ENCODE results near the gene ECE1.
"Not testable (repeated sequence)": the region's sequence is repeated elsewhere in the genome, so short reads cannot be mapped to it uniquely, and the experiment has no call there.

Gene ECE1

GRCh38 chr1:21236178-21236577 lies 54.1 kb downstream of the ECE1 start:
- Histone ChIP-seq H3K27ac (no peak overlapping the region), H3K36me3 (replicated peaks) (peaks cover 58% of the 10 kb centered on the region), H3K27me3 (replicated peaks) (no peaks in the 10 kb centered on the region), H3K4me3 (ENCODE audit: low read depth, low read length) (no peak overlapping the region)
- DNase-seq: no peak
- in situ Hi-C loops (cut with HindIII; ENCODE audit: low pct_ligation_motif_present, low sequenced_read_pairs): no loop called here
- no peak for TF ChIP-seq CTCF (IDR thresholded peaks at IDR 0.05; ENCODE audit: low read depth, low read length, missing control alignments)

DNA sequence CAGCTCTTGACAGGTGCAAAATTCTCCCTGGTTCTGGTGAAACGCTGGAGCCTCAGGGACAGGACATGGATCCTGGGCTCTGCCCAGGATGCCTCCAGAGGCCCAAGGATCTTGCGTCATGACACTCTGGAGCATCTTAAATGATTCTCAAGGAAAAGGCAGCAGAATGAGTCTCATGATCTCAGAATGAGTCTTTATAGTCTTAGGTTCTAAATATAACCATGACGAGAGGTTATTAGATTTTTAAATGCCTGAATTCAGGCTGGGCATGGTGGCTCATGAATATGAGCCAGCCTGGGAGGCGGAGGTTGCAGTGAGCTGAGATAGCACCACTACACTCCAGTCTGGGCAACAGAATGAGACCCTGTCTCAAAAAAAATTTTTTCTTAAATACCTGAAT lies 55.5 kb downstream of the ECE1 start:
- in situ Hi-C loops (cut with HindIII; ENCODE audit: low pct_ligation_motif_present, low sequenced_read_pairs): no loop called here
- no peak for TF ChIP-seq CTCF (IDR thresholded peaks at IDR 0.05; ENCODE audit: low read depth, low read length, missing control alignments)
- no peak for DNase-seq
- H3K36me3 ChIP-seq (replicated peaks): peaks cover 59% of the 10 kb centered on the region
- no peak overlapping the region for H3K4me3 ChIP-seq (ENCODE audit: low read depth, low read length)
- H3K27ac ChIP-seq: no peak overlapping the region
- no peaks in the 10 kb centered on the region for H3K27me3 ChIP-seq (replicated peaks)

- in situ Hi-C loops (cut with HindIII; ENCODE audit: low pct_ligation_motif_present, low sequenced_read_pairs): no loop called here
- no peaks in the 10 kb centered on the region for H3K27me3 ChIP-seq (replicated peaks)
- no peak overlapping the region for H3K27ac ChIP-seq
- peaks cover 60% of the 10 kb centered on the region for H3K36me3 ChIP-seq (replicated peaks)
- H3K4me3 ChIP-seq (ENCODE audit: low read depth, low read length): no peak overlapping the region
- DNase-seq: no peak
- no peak for TF ChIP-seq CTCF (IDR thresholded peaks at IDR 0.05; ENCODE audit: low read depth, low read length, missing control alignments)
Observed at GRCh38 chr1:21233490-21233889, 56.8 kb downstream of the ECE1 start.

DNA sequence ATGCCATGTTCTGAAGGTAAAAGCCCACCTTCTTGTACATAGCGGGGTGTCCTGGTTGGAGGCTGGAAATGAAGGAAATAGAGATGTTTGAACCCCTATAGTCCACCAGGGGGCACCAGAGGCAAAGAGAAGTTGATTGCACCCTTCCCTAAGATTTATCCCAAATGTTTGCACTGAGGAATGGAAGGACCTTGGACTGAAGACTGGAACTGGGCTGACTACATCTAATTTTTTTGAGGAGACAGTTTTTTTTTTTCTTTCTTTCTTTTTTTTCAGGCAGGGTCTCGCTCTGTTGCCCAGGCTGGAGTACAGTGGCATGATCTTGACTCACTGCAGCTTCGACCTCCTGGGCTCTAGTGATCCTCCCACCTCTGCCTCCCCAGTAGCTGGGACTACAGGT lies 58.2 kb downstream of the ECE1 start:
- Histone ChIP-seq H3K27ac (no peak overlapping the region), H3K4me3 (ENCODE audit: low read depth, low read length) (no peak overlapping the region), H3K36me3 (replicated peaks) (peaks cover 56% of the 10 kb centered on the region), H3K27me3 (replicated peaks) (no peaks in the 10 kb centered on the region)
- TF ChIP-seq CTCF (IDR thresholded peaks at IDR 0.05; ENCODE audit: low read depth, low read length, missing control alignments): peak; percentile 80
- peak; percentile 37 for DNase-seq
- in situ Hi-C loops (cut with HindIII; ENCODE audit: low pct_ligation_motif_present, low sequenced_read_pairs): no loop called here

GRCh38 chr1:21229246-21230000 lies 60.8 kb downstream of the ECE1 start:
- no peak for TF ChIP-seq CTCF (IDR thresholded peaks at IDR 0.05; ENCODE audit: low read depth, low read length, missing control alignments)
- in situ Hi-C loops (cut with HindIII; ENCODE audit: low pct_ligation_motif_present, low sequenced_read_pairs): no loop called here
- H3K27ac ChIP-seq: peak overlapping the region; percentile 78
- no peak overlapping the region for H3K4me3 ChIP-seq (ENCODE audit: low read depth, low read length)
- H3K27me3 ChIP-seq (replicated peaks): no peaks in the 10 kb centered on the region
- H3K36me3 ChIP-seq (replicated peaks): peaks cover 56% of the 10 kb centered on the region
- peak; percentile 71 for DNase-seq

DNA sequence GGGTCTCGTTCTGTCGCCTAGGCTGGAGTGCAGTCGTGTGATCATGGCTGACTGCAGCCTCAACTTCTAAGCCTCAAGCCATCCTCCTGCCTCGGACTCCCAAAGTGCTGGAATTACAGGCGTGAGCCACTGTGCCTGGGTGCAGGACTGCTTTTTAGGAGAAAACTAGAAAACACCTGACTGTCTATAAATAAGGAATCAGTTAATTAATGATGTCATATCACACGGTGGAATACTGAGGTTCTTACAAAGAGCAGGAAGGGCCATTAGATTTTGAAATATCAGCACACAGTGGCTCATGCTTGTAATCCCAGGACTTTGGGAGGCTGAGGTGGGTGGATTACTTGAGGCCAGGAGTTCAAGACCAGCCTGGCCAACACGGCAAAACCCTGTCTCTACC lies 62.0 kb downstream of the ECE1 start:
- DNase-seq; in situ Hi-C loops (cut with HindIII; ENCODE audit: low pct_ligation_motif_present, low sequenced_read_pairs); H3K27ac ChIP-seq; H3K4me3 ChIP-seq (ENCODE audit: low read depth, low read length); H3K27me3 ChIP-seq (replicated peaks): not testable (repeated sequence)
- H3K36me3 ChIP-seq (replicated peaks): peaks cover 65% of the 10 kb centered on the region

All from brain microvascular endothelial cell (primary cell).